ENCODE measurements around the gene C16orf92.

C16orf92 gene

DNA sequence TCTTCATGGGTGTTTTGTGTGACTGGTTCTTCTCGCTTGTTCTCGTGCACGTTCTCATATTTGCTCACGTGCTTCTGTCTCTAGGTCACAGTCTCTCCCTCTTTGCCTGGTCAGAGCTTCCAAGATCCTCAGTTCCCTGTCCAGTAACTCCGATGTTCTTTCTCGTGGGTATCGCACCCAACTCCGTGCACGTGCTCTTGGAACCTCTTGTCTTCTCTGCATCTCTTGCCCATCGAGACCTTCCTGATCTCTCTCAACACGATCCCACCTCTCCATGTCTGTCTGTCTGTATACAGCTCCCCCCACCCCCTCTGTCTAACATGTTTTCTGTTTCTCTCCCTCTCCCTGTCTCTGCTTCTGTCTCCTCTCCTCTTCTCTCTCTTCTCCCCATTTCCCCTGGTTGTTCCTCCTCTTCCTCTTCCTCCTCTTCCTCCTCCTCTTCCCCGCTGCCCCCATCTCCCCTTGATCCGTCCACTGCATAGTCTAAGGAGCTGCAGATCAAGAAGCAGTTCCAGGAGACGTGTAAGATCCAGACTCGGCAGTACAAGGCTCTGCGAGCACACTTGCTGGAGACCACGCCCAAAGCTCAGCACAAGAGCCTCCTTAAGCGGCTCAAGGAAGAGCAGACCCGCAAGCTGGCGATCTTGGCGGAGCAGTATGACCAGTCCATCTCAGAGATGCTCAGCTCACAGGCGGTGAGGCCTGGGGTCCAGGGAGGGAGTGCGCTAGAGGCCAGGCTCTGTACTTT lies 33.7 kb upstream of the C16orf92 start:
- DNase-seq, result no peak

DNA sequence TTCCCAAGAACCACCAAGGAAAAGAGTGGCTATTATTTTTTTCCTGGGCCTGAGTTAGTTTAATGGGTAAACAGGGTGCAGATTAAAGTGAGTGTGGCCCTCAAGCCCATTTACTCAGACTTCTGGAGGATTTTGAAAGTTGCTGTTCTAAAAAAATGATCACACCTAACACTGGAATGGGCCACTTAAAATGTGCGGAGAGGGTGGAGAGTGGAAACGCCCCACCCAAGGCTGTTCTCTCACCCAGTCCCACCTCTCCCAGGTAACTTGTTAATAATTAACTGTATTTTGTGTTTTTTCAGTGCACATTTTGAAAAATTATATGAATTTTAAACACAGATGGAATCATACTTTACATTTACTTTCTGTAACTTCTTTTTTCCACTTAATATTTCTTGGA lies 33.0 kb upstream of the C16orf92 start:
- DNase-seq, result no peak

DNA sequence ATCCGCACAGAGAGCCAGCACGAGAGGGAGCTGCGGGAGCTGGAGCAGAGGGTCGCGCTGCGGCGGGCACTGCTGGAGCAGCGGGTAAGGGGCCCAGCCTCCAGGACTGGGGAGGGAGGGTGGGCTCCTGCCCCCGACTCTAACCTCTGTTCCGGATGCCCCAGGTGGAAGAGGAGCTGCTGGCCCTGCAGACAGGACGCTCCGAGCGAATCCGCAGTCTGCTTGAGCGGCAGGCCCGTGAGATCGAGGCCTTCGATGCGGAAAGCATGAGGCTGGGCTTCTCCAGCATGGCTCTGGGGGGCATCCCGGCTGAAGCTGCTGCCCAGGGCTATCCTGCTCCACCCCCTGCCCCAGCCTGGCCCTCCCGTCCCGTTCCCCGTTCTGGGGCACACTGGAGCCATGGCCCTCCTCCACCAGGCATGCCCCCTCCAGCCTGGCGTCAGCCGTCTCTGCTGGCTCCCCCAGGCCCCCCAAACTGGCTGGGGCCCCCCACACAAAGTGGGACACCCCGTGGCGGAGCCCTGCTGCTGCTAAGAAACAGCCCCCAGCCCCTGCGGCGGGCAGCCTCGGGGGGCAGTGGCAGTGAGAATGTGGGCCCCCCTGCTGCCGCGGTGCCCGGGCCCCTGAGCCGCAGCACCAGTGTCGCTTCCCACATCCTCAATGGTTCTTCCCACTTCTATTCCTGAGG lies 32.0 kb upstream of the C16orf92 start:
- DNase-seq, result no peak

DNA sequence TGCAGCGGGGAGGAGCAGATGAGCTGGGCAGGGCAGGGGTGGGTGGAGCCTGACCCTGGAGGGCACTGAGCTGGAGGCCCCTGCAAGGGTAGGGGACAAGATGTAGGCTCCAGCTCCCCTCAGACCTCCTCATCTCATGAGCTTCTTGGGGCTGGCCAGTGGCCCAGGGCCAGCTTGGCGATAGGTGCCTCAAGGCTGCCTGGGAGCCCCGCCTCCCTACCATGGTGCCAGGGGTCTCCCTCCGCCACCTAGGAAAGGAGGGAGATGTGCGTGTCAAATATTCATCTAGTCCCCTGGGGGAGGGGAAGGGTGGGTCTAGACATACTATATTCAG lies 31.5 kb upstream of the C16orf92 start:
- no peak for DNase-seq

DNA sequence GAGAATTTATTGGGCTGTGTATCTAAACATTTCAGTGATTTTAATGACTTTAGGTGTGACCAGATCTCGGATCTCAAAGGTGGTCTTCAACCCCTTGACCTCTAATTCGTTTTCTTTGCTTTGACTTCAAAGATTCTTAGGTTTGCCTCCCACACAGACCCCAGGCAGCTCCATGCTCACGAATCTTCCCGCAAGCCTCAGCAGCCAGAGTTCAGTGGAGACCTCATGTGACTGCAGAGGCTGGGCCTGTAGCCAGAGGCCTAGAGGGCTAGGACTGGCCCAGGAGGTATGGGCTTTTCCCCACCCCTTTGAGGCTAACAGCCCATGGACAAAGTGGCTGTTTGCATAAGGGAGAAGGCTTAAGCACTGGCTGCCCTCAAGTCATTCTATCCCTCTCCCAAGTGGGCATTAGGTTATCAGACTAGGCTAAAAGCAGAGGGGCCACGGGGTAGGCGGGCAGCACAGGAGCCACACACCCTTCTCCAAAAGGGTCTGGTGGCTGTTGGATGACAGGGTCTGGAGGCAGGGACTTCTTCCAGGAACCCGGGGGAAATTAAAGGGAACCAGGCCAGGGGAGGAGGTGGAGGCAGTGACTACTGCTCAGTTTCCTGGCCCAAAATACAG lies 30.5 kb upstream of the C16orf92 start:
- DNase-seq, result no peak

DNA sequence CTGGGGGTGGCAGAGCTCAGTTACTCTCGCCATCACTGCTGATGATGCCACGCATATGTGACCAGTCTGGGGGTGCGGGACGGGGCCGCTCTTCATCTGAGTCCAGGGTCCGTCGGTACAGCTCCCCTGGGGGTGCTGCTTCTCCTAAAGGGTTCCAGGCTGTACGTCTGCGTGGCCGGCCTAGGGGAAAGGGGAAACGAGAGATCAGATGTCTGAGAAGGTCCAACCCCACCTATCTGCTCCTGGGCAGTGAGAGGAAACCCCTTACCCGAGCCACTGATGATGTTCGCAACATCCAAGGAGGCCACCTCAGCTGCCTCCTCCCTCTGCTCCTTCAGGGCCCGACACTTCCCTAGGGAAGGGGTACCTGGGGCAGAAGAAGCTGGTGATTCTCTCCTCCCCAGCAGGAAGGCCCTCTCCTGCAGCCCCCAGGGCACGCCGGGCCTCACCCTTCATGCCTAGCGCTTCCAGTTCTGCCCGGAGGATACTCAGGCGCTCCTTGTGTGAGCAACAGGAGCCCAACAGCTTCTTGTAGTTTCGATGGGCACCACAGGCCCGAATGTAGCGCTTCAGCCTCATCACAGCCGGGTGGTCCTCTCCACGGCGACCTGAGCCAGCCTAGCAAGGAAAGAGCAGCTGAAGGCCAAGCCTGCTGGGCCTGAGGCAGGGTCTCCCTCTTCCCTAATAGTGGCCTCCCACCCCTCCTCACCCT lies 29.7 kb upstream of the C16orf92 start:
- no peak for DNase-seq

DNA sequence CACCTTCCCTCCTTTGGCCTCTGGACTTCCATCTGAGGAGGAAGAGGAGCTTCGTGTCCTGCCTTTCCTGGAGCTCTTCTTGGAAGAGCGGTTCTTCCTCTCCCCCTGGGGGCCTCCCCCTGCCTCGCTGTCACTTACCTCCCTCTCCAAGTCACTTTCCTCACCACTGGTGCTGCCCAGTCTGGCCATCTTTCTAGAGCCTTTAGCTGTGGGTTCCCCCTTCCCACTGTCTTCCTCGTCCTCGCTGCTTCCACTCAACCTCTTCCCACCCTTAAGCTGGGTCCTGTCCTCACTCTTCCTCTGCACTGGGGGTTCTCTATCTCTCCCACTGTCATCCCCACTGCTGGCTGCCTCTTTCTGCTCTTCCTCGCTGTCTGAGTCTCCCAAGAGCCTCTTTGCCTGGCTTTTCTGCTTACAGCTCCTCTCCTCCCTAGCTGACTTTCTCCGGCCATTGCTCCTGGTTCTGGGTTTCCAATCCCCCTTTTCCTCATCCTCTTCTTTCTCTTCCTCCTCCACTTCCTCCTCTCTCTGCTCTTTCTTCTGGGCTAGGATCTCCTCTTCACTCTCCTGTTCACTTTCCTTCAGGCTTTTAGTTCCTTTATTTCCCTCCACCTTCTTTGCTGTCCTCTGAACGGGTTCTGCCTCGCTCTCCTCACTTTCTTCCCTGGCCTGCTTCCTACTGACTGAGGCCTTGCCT lies 28.9 kb upstream of the C16orf92 start:
- DNase-seq, result no peak

DNA sequence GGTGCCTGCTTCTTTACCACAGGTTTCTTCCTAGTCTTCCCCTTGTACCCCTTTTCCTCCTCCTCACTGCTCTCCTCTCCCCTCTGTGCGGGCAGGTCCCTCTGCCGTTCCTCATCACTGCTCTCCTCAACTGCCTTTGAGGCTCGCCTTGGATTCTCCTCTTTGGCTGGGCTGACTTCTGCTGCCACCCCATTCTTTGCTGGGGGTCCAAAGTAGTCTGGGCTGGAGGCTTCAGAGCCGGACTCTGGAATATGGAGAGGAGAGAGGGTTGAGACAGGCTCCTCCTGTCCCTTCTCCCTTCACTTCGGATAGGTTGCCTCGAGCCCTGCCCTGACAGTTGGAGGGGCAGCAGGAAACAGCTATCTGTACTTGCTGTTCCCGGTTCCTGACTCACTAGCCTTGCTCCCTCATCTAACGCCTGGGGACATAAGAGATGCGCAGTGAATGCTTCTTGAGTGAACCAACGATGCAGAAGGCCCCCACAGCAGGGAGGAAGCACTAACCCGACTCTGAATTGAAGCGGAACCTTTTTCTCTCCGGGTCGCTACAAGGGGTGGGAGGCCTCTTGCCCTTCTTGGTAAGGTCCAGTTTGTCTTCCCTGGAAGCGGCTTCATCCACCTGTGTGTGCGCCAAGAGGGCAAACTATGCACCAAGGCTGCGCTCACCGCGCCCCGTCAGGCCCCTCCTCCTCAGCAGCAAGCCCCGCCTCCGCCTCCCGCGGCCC lies 28.2 kb upstream of the C16orf92 start:
- DNase-seq, result peak; percentile 18

DNA sequence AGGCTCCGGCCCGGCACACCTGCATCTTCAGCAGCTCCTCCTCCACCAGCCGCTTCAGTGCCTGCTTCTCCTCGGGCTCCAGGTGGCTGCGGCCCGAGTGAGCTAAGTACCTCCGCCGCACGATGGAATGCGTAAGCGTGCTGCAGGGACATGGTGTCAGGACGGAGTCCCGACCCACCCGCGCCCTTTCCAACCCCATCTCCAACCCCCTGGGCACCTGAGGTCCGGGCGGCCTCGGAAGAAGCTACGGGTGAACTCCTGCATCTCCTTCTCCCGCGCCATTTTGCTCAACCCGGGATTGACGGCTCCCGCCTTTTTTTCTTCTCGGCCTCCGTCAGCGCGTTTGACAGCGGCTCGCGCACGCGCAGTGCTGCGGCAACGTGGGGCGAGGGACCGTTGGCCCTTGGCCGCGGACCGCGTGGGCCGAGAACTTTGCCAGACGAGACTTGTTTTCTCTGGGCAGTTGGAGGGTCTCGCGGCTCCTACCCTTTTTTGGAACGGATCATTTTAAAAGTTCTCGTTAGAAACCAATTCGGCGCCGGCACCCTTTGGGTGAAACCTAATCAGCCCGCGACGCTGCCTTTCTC lies 27.6 kb upstream of the C16orf92 start, which contains the start of gene HIRIP3:
TSS of gene HIRIP3 (minus strand) at position 294 of the 587 bp plus-strand sequence. CDS start at position 282, 12 bp downstream.
- peak; percentile 71 for DNase-seq

DNA sequence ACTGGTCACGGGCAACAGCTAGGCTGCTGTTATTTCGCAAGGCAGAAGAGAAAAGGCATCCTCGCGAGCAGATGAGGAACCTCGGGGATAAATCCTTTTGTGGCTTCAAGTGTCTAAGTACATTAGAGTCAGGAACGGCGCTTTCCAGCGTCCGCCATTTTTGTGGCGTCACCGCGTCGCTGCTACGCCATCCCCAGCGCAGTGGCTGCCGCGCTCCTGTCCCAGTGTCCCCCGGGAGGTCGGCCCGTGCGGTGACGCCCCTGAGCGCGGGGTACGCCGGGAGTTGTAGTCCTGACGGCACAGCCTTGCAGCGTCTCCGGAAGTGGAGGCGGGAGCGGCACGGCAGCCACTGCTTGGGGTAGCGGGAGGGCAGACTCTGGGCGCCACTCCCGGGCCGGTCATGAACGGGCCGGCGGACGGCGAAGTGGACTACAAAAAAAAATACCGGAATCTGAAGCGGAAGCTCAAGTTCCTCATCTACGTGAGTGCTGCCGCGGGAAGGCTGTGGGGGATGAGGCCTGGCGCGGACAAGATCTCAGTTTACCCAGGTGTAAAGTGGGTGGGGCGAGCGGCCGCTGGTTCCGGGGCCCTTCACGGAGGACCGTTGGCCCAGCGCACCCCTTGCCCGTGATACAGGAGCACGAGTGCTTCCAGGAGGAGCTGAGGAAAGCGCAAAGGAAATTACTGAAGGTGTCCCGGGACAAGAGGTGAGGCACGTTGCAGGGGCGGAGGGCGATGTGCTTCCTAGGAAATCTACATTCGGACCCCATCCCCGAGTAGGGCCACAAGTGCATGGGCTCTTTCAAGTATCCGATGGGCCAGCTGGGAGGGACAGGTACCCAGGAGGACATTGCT lies 26.9 kb upstream of the C16orf92 start, which contains the start of gene INO80E:
TSS of gene INO80E (plus strand) at position 331 of the 855 bp plus-strand sequence. CDS start at position 401, 70 bp downstream.
- peak; percentile 97 for DNase-seq

DNA sequence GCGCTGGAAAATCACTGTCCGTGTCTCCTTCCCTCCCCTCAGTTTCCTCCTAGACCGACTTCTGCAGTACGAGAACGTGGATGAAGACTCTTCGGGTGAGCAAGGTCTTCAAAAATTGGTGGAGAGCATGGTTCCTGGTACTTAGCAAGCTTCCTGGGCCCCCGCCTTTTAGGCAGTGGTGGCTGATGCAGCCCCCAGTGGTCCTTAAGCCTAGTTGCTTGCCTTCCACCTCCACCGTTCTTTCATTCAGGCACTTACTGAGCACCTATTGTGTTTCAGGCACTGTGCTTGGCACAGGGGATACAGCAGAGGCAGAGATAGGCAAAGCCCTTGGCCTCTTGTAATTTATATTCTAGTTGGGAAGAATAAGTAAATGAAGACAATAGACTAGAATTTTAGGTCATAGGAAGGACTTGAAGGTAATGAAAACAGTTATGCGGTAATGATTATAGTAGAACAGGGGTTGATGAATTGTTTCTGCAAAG lies 26.2 kb upstream of the C16orf92 start:
- no peak for DNase-seq

DNA sequence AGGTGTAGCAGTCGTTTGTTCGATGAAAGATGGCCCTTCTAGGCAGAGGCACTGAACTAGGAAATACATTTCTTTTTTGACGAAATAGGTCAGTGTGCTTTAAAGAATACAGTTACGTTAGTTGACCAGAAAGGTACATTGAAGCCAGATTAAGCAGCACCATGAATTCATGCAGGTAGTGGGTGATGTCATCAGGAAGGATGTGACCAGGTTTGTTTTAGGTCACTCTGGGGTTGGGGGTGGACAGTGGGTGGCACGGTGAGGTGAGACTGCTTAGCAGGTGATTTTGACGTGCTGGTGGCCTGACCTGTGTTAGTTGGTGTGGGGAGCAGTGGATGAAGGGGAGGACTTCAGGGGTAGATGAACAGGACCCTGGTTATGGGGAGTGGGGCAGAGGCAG lies 23.4 kb upstream of the C16orf92 start:
- DNase-seq, result no peak

DNA sequence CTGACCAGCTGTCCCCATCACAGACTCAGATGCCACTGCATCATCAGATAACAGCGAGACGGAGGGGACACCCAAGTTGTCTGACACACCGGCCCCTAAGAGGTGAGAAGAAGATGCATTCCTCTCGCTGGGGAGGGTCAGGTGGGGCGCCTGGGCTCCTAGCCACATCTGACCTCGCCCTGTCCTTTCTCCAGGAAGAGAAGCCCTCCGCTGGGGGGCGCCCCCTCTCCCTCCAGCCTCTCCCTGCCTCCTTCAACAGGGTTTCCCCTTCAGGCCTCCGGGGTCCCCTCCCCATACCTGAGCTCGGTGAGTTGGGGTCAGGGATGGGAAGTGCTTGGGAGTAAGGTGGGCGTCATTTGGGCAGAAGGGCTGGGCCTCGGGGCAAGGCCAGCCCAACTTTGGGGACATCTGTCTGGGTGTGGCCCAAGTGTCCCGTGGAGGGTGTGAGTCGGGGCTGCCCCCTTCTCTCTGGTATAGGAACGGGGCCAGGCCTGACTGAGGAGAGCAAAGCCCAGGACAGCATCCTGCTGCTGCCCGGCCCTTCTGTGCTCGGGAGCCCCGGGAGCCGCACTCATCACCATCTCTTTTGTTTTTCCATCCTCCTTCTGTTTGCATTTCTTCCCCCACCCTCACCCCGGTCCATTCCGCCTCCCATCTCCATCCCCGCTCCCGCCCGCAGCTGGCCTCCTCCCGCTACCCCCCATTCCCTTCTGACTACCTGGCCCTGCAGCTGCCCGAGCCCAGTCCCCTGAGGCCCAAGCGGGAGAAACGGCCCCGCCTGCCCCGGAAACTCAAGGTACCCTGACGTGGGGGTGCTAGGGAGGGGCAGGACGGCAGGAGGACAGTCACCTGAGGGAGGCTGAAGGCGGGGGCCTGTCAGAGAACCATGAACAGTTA lies 22.0 kb upstream of the C16orf92 start:
- no peak for DNase-seq

DNA sequence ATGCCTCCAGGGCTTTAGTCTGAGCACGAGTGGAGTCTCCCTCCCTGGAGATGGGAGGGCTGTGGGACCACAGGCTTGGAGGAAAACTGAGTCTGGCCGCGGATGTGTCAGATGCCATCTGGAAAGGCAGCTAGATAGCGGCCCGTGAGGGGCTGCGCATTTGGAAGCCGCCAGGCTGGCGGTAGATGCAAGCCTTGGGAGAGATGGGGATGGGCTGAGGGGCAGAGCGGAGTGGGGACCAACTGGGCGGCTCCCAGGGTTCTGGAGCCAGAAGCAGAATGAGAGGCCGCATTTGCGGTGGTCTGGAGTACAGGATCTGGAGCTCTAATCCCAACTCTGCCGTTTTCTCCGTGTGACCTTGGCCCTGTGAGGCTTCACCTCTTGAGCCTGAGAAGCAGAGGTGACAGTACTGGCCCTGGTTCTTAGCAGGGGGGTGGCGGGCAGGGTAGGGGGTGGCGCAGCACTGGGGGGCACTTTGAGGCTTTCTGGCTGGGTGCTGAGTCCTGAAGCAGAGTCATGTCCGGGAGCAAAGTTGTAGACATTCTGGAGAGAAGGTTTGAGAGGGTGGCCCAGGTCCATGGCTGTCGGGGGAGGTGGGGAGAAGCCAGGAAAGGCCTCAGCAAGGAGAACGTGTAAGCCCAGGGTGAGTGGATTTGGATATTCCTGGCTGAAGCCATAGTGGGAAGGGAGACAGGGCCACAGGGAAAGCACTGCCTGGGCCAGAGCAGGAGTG lies 20.2 kb upstream of the C16orf92 start:
- no peak for DNase-seq

DNA sequence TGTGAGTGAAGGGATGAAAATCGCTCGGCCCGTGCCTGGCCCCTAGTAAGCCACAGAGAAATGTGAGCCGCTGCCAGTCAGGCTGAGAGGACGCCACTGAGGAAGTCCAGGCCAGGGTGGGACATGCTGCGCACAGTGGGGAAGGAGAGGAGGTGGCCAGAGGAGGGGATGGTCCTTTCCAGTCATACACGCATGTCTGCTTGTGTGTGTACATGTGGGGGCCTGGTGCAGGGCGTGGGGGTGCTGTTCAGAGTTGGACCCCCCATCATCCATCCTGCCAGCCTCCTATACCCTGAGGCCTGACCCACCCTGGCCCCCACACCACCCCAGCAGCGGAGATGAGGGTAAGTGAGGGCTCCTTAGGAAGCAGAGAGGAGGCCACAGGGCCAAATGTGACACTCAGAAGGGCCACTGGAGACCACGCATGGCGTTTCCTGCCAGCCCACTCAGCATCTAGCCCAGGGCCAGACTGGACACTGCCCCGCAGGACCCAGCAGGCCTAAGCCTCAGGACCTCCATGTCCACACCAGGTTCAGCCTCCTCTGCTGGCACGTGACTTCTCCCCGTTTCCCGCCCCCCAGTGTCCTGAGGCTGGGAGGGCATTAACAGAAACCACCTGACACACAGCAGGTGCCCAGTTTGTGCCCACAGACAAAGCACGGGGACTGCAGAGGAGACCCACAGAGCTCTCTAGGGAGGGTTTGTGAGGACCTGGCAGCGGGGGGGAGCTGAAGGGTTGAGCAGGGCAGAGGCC lies 19.2 kb upstream of the C16orf92 start:
- DNase-seq, result no peak

DNA sequence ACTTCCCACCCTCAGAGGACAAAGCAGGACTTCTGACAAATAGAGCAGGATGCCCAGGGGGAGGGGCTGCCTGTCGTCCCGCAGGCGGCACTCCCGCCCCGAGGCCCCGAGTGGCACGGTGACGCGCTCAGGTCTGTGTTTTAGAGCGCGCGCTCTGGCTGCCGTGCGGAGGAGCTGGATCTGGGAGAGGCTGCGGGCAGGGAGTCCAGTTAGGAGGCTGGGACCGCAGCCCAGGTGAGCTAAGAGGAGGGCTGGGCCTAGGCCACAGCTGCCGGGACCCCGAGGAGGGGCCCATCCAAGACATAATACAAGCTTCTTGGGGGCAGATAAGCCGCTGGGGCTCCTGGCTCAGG lies 18.6 kb upstream of the C16orf92 start:
- DNase-seq, result no peak

DNA sequence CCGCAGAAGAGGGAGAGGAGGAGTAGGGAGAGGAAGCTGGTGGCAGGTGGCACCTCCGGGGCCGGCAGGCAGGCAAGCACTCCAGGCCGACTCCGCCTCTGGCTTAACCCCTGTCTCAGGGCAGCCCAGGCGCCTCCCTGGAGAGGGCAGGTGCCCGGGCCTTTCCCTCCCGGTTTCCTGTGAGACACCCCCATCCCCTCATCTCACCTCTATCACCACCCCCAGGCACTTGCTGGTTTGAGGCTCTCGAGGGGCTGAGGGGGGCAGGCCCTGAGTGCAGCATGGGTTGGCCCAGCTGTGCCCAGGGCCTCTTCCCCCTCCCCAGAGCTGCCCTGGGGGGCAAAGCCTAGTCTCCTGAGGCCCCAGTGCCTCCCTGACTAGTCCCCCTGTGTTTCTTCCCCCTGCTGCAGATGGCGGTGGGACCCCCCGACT lies 18.2 kb upstream of the C16orf92 start:
- no peak for DNase-seq
